K562 (cell line): ENCODE data around the gene TMEM86B. TPM values are rescaled to one million over a fixed set of nuclear protein-coding genes. Genes with fewer than 3 reads are reported as not detected.

ENCODE experiments used
- BRCA1 ChIP-seq, 2 experiments: fragments of 450-650 bp in 1 of 2; sonication (generic) in 1 of 2; formaldehyde crosslinking in 1 of 2; IDR thresholded peaks; 2 replicates each; pipeline versions ENCODE4 v1.5.0 to v1.6.1; 2017 to 2020; ENCODE audit warnings: mild to moderate bottlenecking in 1 of 2, missing genetic modification reagents in 1 of 2
- CBX3 ChIP-seq, 2 experiments: IDR thresholded peaks; 1 replicate in 1 of 2; 2 replicates in 1 of 2; pipeline ENCODE4 v1.6.1; 2012; ENCODE audit warnings: inconsistent platforms in 2 of 2, low read length in 2 of 2, borderline replicate concordance in 1 of 2, control low read depth in 1 of 2
- DMBX1 ChIP-seq: fragments of 250-450 bp; sonication (Bioruptor Pico); IDR thresholded peaks from 2 replicates; pipeline ENCODE4 v1.8.0; 2022; ENCODE audit warnings: inconsistent platforms, mild to moderate bottlenecking, moderate library complexity, borderline replicate concordance
- DNMT1 ChIP-seq: fragments of 450-650 bp; IDR thresholded peaks from 2 replicates; pipeline ENCODE4 v1.6.1; 2016; ENCODE audit warnings: antibody characterized with exemption, mild to moderate bottlenecking
- ETV5 ChIP-seq: sonication (generic); formaldehyde crosslinking; IDR thresholded peaks from 2 replicates; pipeline ENCODE4 v1.4.0; 2020; ENCODE audit warnings: low read depth, mild to moderate bottlenecking, missing genetic modification reagents
- ETV6 ChIP-seq, 3 experiments: fragments of 150-350 bp in 1 of 3; sonication (generic) in 1 of 3; formaldehyde crosslinking in 1 of 3; IDR thresholded peaks; 2 replicates each; pipeline versions ENCODE4 v1.6.1 to v1.8.0; 2014 to 2022; ENCODE audit warnings: borderline replicate concordance in 2 of 3, low read depth in 2 of 3, antibody characterized with exemption in 1 of 3, low read length in 1 of 3, mild to moderate bottlenecking in 1 of 3, missing genetic modification reagents in 1 of 3
- EWSR1 ChIP-seq: fragments of 450-650 bp; IDR thresholded peaks from 2 replicates; pipeline ENCODE4 v1.6.1; 2018; ENCODE audit warnings: borderline replicate concordance, mild to moderate bottlenecking, low read depth, moderate library complexity; ENCODE audit not compliant: partially characterized antibody
- FOXK2 ChIP-seq, 2 experiments: fragments of 450-650 bp; IDR thresholded peaks in 1 of 2; conservative IDR thresholded peaks in 1 of 2; 2 replicates each; pipeline ENCODE4 v1.6.1; 2016; ENCODE audit warnings: low read depth in 2 of 2, mild to moderate bottlenecking in 1 of 2
- GABPA ChIP-seq: fragments of 200-800 bp; sonication (Bioruptor generic); conservative IDR thresholded peaks from 2 replicates; pipeline ENCODE4 v1.6.1; 2016; ENCODE audit warnings: low read depth, missing genetic modification characterization, missing compliant biosample characterization
- HIVEP1 ChIP-seq: fragments of 250-450 bp; sonication (Bioruptor Pico); IDR thresholded peaks from 2 replicates; pipeline ENCODE4 v1.4.0; 2020; ENCODE audit warnings: mild to moderate bottlenecking
- L3MBTL2 ChIP-seq: fragments of 450-650 bp; IDR thresholded peaks from 2 replicates; pipeline ENCODE4 v1.6.1; 2016; ENCODE audit warnings: mild to moderate bottlenecking, moderate library complexity
- MYC ChIP-seq, 2 experiments: fragments of 250-450 bp in 1 of 2; sonication (Bioruptor Pico) in 1 of 2; IDR thresholded peaks; 2 replicates each; pipeline versions ENCODE4 v1.5.1 to v1.6.1; 2012 to 2021; ENCODE audit warnings: low read depth in 2 of 2, borderline replicate concordance in 1 of 2, improper control_type of control experiment in 1 of 2, low read length in 1 of 2, mild to moderate bottlenecking in 1 of 2, moderate library complexity in 1 of 2
- PHB ChIP-seq: fragments of 250-450 bp; sonication (Bioruptor Pico); IDR thresholded peaks from 2 replicates; pipeline ENCODE4 v1.5.0; 2021
- POLR2AphosphoS2 ChIP-seq: IDR thresholded peaks from 2 replicates; pipeline ENCODE4 v1.6.1; 2012; ENCODE audit warnings: low read length, improper control_type of control experiment
- RHOXF2B ChIP-seq: fragments of 250-450 bp; sonication (Bioruptor Pico); conservative IDR thresholded peaks from 2 replicates; pipeline ENCODE4 v1.5.1; 2021
- SPI1 ChIP-seq: IDR thresholded peaks from 2 replicates; pipeline ENCODE4 v1.6.1; 2011; ENCODE audit warnings: low read depth, low read length, control low read depth, borderline replicate concordance
- SRSF3 ChIP-seq: fragments of 200-400 bp; formaldehyde crosslinking; IDR thresholded peaks from 2 replicates; pipeline ENCODE4 v1.6.1; 2016; ENCODE audit warnings: mild to moderate bottlenecking, low read length, moderate library complexity; ENCODE audit not compliant: insufficient read depth
- TBL1XR1 ChIP-seq, 2 experiments: IDR thresholded peaks; 2 replicates each; pipeline ENCODE4 v1.6.1; 2012; ENCODE audit warnings: improper control_type of control experiment in 2 of 2, low read length in 2 of 2, mild to moderate bottlenecking in 1 of 2
- TEAD2 ChIP-seq: fragments of 450-650 bp; IDR thresholded peaks from 2 replicates; pipeline ENCODE4 v1.6.1; 2016; ENCODE audit warnings: missing genetic modification characterization, control low read depth, missing compliant biosample characterization
- UBTF ChIP-seq, 2 experiments: IDR thresholded peaks; 2 replicates each; pipeline ENCODE4 v1.6.1; 2012; ENCODE audit warnings: improper control_type of control experiment in 2 of 2, low read depth in 2 of 2, low read length in 2 of 2, borderline replicate concordance in 1 of 2
- XRCC5 ChIP-seq: fragments of 200-400 bp; formaldehyde crosslinking; IDR thresholded peaks from 2 replicates; pipeline ENCODE4 v1.6.1; 2017; ENCODE audit warnings: low read depth, mild to moderate bottlenecking, low read length
- ZC3H4 ChIP-seq: sonication (generic); formaldehyde crosslinking; IDR thresholded peaks from 2 replicates; pipeline ENCODE4 v1.9.0; 2021; ENCODE audit warnings: missing genetic modification reagents, borderline replicate concordance
- ZNF324 ChIP-seq: fragments of 250-450 bp; sonication (Bioruptor Pico); IDR thresholded peaks from 2 replicates; pipeline ENCODE4 v1.4.0; 2020; ENCODE audit warnings: mild to moderate bottlenecking
- ZNF76 ChIP-seq: fragments of 250-450 bp; sonication (Bioruptor Pico); IDR thresholded peaks from 2 replicates; pipeline ENCODE4 v1.4.0; 2020; ENCODE audit warnings: mild to moderate bottlenecking, moderate library complexity, borderline replicate concordance
- ZNF780A ChIP-seq: fragments of 250-450 bp; sonication (Bioruptor Pico); IDR thresholded peaks from 2 replicates; pipeline ENCODE4 v1.5.0; 2021; ENCODE audit warnings: mild to moderate bottlenecking
- polyA plus RNA-seq, 8 experiments: library from polyadenylated mRNA; depleted of rRNA in 4 of 8; stranded (reverse) in 5 of 8; unstranded in 3 of 8; fragments of >200 nt; fragmentation: Nextera tagmentation in 2 of 8; fragmentation: Illumina TruSeq in 1 of 8; extraction: Ambion mirVana in 2 of 8; extraction: Trizol in 1 of 8; gene quantifications; 2 replicates each; pipeline versions ENCODE4 v1.2.1 to v1.2.3, GENCODE V29; 2011 to 2014; ENCODE audit warnings: inconsistent platforms in 1 of 8, missing spikeins in 1 of 8
- total RNA-seq, 7 experiments: library from RNA; depleted of rRNA in 6 of 7; stranded (reverse); fragments of >200 nt in 6 of 7; fragmentation: Illumina TruSeq in 2 of 7; extraction: Trizol in 2 of 7; gene quantifications; 2 replicates each; pipeline versions ENCODE4 v1.2.1 to v1.2.3, GENCODE V29; 2011 to 2021; ENCODE audit warnings: low replicate concordance in 1 of 7

Gene TMEM86B
- total and polyA plus RNA-seq, 9 of the 15 experiments (the other 6 are each of a cell fraction or from before 2014, with no cell fraction given) = 0.28 to 7.9 (median 2.1) TPM

- TF ChIP-seq SPI1 (no peak), PHB (CRISPR knock-in tag) (no peak), EWSR1 (no peak), ZNF324 (CRISPR knock-in tag) (no peak), FOXK2 (conservative IDR thresholded peaks at IDR 0.05 in 1 of 2, IDR thresholded peaks at IDR 0.05 in 1 of 2; ENCODE audit: low read depth in 2 of 2) (no peak), MYC (IDR thresholded peaks at IDR 0.05; ENCODE audit: low read depth, low read length) (0 out of 2 replicates have a peak, but pooled peaks have one; percentile 31), MYC (CRISPR knock-in tag; IDR thresholded peaks at IDR 0.05; ENCODE audit: borderline replicate concordance, low read depth) (no peak), XRCC5 (no peak), GABPA (tag) (no peak), DNMT1 (no peak), TBL1XR1 (IDR thresholded peaks at IDR 0.05; ENCODE audit: low read length in 2 of 2) (no peak), RHOXF2B (CRISPR knock-in tag) (no peak), ETV5 (CRISPR knock-in tag) (0 out of 2 replicates have a peak, but pooled peaks have one; percentile 14), POLR2AphosphoS2 (no peak), BRCA1 (IDR thresholded peaks at IDR 0.05) (no peak), BRCA1 (CRISPR knock-in tag; IDR thresholded peaks at IDR 0.05) (no peak), CBX3 (IDR thresholded peaks at IDR 0.05; ENCODE audit: borderline replicate concordance in 1 of 2, low read length in 2 of 2) (peak in 1 of 2 experiments; percentile 49; a peak in 1 of 3 replicates), SRSF3 (no peak), HIVEP1 (CRISPR knock-in tag) (no peak), UBTF (IDR thresholded peaks at IDR 0.05; ENCODE audit: borderline replicate concordance in 1 of 2, low read depth in 2 of 2, low read length in 2 of 2) (0 out of 4 replicates have a peak, but pooled peaks have one; percentile 46 to 50), TEAD2 (tag) (no peak), ZNF780A (CRISPR knock-in tag) (no peak), ETV6 (IDR thresholded peaks at IDR 0.05; ENCODE audit: borderline replicate concordance in 1 of 2, low read depth in 2 of 2, low read length in 1 of 2) (no peak), ETV6 (CRISPR knock-in tag; IDR thresholded peaks at IDR 0.05; ENCODE audit: borderline replicate concordance) (0 out of 2 replicates have a peak, but pooled peaks have one; percentile 74), ZNF76 (CRISPR knock-in tag) (no peak), ZC3H4 (CRISPR knock-in tag) (no peak), L3MBTL2 (0 out of 2 replicates have a peak, but pooled peaks have one; percentile 41), DMBX1 (CRISPR knock-in tag) (0 out of 2 replicates have a peak, but pooled peaks have one; percentile 28)
These were observed 29.2 kb upstream of the TMEM86B start (continued) for GRCh38 chr19:55257461-55258420.
